A673 (cell line): Measurements from ENCODE around the gene AKR7A2. TPM values are rescaled to one million over a fixed set of nuclear protein-coding genes. Genes with fewer than 3 reads are reported as not detected.

Experiments
- BruUV-seq: library from RNA; stranded (reverse); fragments of 400-500 nt; replicated peaks from 2 replicates; lab custom pipeline; 2021; lab: Mats Ljungman, UMichigan
- CTCF ChIA-PET: fragments of 300-600 bp; sonication (Branson Sonifier 250); formaldehyde crosslinking; loops from one replicate; lab custom pipeline; 2022; ENCODE audit warnings: antibody characterized with exemption; lab: Charles Lee
- POLR2A ChIA-PET: fragments of 300-600 bp; sonication (Branson Sonifier 250); formaldehyde crosslinking; loops from one replicate; lab custom pipeline; 2022; ENCODE audit warnings: antibody characterized with exemption; ENCODE audit not compliant: low non-redundant PET; lab: Charles Lee
- DNase-seq: peaks from one replicate; pipeline ENCODE4 v3.0.0-alpha.2; 2015; ENCODE audit warnings: low spot score
- H3K27ac ChIP-seq: fragments of 200-600 bp; sonication (generic); 2 replicates; pipeline ENCODE4 v1.5.1; 2016; ENCODE audit warnings: mixed run types, low read depth, mild to moderate bottlenecking, mixed read lengths, antibody characterized with exemption, low read length; ENCODE audit not compliant: poor library complexity, severe bottlenecking
- H3K27me3 ChIP-seq: fragments of 200-600 bp; sonication (generic); replicated peaks from 2 replicates; pipeline ENCODE4 v1.6.1; 2017; ENCODE audit warnings: mixed run types, low read depth, mild to moderate bottlenecking, mixed read lengths, antibody characterized with exemption, low read length; ENCODE audit not compliant: insufficient read depth, poor library complexity
- H3K36me3 ChIP-seq: fragments of 200-600 bp; sonication (generic); 2 replicates; pipeline ENCODE4 v1.6.1; 2016; ENCODE audit warnings: mixed run types, mild to moderate bottlenecking, mixed read lengths, antibody characterized with exemption, low read length; ENCODE audit not compliant: insufficient read depth, poor library complexity, severe bottlenecking
- H3K4me1 ChIP-seq: fragments of 200-600 bp; sonication (generic); 2 replicates; pipeline ENCODE4 v1.6.1; 2017; ENCODE audit warnings: mixed run types, mild to moderate bottlenecking, mixed read lengths, antibody characterized with exemption, low read length; ENCODE audit not compliant: insufficient read depth, poor library complexity, severe bottlenecking
- H3K4me3 ChIP-seq: fragments of 200-600 bp; sonication (generic); 2 replicates; pipeline ENCODE4 v1.5.1; 2016; ENCODE audit warnings: low read depth, mixed run types, mild to moderate bottlenecking, mixed read lengths, low read length; ENCODE audit not compliant: poor library complexity, severe bottlenecking
- H3K9me3 ChIP-seq: fragments of 200-600 bp; sonication (generic); 2 replicates; pipeline ENCODE4 v1.6.1; 2016; ENCODE audit warnings: mixed run types, low read depth, mild to moderate bottlenecking, mixed read lengths, antibody characterized with exemption, low read length; ENCODE audit not compliant: poor library complexity, severe bottlenecking
- EZH2 ChIP-seq: fragments of 200-600 bp; sonication (generic); IDR thresholded peaks from 2 replicates; pipeline ENCODE4 v1.6.1; 2017; ENCODE audit warnings: borderline replicate concordance, low read depth, mild to moderate bottlenecking, mixed read lengths, antibody characterized with exemption, low read length; ENCODE audit not compliant: poor library complexity, severe bottlenecking
- intact Hi-C: fragments of 100-400 bp; cut with micrococcal nuclease; formaldehyde crosslinking; loops from one replicate; pipeline ENCODE4 v1.10.0; 2022; ENCODE audit not compliant: unreplicated experiment
- total RNA-seq: library from RNA; stranded (reverse); gene quantifications from 2 replicates; pipeline ENCODE4 v1.2.3, GENCODE V29; 2021
- TF ChIP-seq, protein P1 (sequence below): fragments of 300-800, 200-600 bp; sonication (generic); conservative IDR thresholded peaks from 2 replicates; pipeline ENCODE4 v1.5.1; 2017; ENCODE audit warnings: low read depth, mild to moderate bottlenecking, antibody characterized with exemption, low read length, moderate library complexity, mixed read lengths

The AKR7A2 gene
- total RNA-seq, 1 experiment from 2014 or later = 57.2 TPM

DNA sequence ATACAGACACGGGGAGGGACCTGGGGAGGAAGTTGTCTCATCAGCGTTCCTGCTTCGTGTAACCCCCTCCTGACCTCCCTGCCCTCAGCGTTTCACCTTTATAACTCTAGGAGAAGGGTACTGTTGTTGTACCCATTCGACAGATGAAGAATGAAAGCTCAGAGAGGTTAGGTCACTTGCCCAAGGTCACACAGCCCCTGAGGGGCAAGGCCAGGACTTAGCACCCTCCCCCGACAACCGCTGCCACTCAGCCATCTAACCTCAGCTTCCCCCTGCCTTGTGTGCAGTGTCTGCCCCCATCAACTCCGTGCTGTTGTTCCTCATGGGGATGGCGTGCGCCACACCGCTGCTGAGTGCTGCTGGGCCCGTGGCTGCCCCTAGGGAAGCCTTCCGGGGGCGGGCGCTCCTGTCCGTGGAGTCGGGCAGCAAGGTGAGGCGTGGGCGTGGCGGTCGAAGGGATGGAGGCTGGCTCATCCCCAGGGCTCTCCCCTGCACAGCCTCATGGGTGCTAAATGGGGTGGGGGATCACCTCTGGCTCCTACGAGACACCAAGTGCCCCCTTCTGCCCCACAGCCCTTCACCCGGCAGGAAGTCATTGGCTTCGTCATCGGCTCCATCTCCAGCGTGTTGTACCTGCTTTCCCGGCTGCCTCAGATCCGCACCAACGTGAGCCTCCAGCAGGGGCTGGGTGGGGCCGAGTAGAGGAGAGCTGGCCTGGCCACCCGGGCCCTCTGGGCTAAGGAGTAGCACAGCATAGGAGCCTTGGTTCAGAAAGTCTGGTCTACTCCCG, 14.2 kb upstream of the AKR7A2 start:
- H3K4me1 ChIP-seq = no peaks in the 10 kb centered on the region
- no peak overlapping the region for H3K27ac ChIP-seq
- no peak overlapping the region for H3K4me3 ChIP-seq
- H3K9me3 ChIP-seq = no peaks in the 10 kb centered on the region
- no peak for DNase-seq
- TF ChIP-seq, protein P1, sequence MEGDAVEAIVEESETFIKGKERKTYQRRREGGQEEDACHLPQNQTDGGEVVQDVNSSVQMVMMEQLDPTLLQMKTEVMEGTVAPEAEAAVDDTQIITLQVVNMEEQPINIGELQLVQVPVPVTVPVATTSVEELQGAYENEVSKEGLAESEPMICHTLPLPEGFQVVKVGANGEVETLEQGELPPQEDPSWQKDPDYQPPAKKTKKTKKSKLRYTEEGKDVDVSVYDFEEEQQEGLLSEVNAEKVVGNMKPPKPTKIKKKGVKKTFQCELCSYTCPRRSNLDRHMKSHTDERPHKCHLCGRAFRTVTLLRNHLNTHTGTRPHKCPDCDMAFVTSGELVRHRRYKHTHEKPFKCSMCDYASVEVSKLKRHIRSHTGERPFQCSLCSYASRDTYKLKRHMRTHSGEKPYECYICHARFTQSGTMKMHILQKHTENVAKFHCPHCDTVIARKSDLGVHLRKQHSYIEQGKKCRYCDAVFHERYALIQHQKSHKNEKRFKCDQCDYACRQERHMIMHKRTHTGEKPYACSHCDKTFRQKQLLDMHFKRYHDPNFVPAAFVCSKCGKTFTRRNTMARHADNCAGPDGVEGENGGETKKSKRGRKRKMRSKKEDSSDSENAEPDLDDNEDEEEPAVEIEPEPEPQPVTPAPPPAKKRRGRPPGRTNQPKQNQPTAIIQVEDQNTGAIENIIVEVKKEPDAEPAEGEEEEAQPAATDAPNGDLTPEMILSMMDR = no peak
- TF ChIP-seq EZH2 = no peak
- no TSS peak for BruUV-seq
- peaks cover 7% of the 10 kb centered on the region for H3K36me3 ChIP-seq
- ChIA-PET CTCF (no interaction called here), POLR2A (no interaction called here)
- H3K27me3 ChIP-seq = no peaks in the 10 kb centered on the region
- intact Hi-C loops = no loop called here

- DNase-seq = no peak
- H3K27me3 ChIP-seq = no peaks in the 10 kb centered on the region
- ChIA-PET POLR2A (no interaction called here), CTCF (no interaction called here)
- BruUV-seq = no TSS peak
- intact Hi-C loops = no loop called here
- no peak overlapping the region for H3K27ac ChIP-seq
- no peaks in the 10 kb centered on the region for H3K9me3 ChIP-seq
- H3K4me1 ChIP-seq = no peaks in the 10 kb centered on the region
- TF ChIP-seq, protein P1 = no peak
- no peak for TF ChIP-seq EZH2
- H3K36me3 ChIP-seq = peaks cover 7% of the 10 kb centered on the region
- no peak overlapping the region for H3K4me3 ChIP-seq
These were observed 13.5 kb upstream of the AKR7A2 start for GRCh38 chr1:19325368-19325957.

DNA sequence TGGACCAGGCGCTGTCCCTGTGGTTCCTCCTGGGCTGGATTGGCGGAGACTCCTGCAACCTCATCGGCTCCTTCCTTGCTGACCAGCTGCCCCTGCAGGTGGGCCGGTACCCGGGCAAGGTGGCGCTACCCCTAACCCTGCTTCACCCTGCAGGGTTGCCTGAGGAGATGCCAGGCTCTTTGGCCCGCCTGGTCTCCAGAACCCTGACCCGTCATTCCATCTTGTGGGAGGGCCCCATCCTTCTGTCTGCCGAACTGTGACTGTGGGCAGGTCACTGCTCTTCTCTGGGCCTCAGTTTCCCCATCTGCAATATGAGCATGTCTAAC, 12.7 kb upstream of the AKR7A2 start:
- Histone ChIP-seq H3K36me3 (peaks cover 7% of the 10 kb centered on the region), H3K27me3 (no peaks in the 10 kb centered on the region), H3K9me3 (no peaks in the 10 kb centered on the region), H3K4me3 (no peak overlapping the region), H3K27ac (no peak overlapping the region), H3K4me1 (no peaks in the 10 kb centered on the region)
- TF ChIP-seq EZH2 = no peak
- TF ChIP-seq, protein P1 = no peak
- ChIA-PET CTCF (no interaction called here), POLR2A (no interaction called here)
- BruUV-seq = no TSS peak
- DNase-seq = no peak
- intact Hi-C loops = no loop called here
